BE2C (cell line): ENCODE data around the gene RPS3.

Experiments
- DNase-seq: peaks from one replicate; pipeline ENCODE4 v3.0.0-alpha.2; 2020
- H3K27me3 ChIP-seq: fragments of 250-450 bp; sonication (Bioruptor Pico); 2 replicates; pipeline ENCODE4 v1.5.1; 2020; ENCODE audit warnings: mild to moderate bottlenecking
- H3K36me3 ChIP-seq: fragments of 250-450 bp; sonication (Bioruptor Pico); 2 replicates; pipeline ENCODE4 v1.5.1; 2020; ENCODE audit warnings: mild to moderate bottlenecking
- H3K4me1 ChIP-seq: fragments of 250-450 bp; sonication (Bioruptor Pico); 2 replicates; pipeline ENCODE4 v1.5.1; 2020
- H3K4me3 ChIP-seq: 2 replicates; pipeline ENCODE4 v1.5.1; 2011; ENCODE audit warnings: low read depth, low read length
- H3K9me3 ChIP-seq: fragments of 250-450 bp; sonication (Bioruptor Pico); 2 replicates; pipeline ENCODE4 v1.5.1; 2020
- CTCF ChIP-seq: IDR thresholded peaks from 2 replicates; pipeline ENCODE4 v1.5.1; 2012; ENCODE audit warnings: mild to moderate bottlenecking, low read depth, low read length

Gene RPS3

DNA sequence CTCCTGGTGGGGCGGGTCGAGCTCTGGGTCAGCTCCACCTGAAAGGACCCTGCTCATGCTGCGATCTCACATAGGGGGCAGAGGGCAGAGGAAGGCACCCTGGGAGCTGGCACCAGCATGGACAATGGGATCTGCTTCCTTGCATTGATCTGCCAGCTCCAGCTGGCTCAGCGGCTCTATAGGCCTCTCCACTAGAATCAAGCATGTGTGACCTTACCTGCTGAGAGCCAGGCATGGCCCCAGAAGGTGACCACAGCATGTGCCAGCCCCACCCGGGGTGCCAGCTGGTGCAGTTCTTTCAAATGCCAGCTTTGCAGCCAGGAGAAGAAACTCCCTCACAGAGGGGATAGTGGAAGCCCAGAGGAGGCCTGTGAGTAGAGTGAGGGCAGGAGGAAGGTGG is 55.7 kb downstream of the RPS3 start:
- no peak for TF ChIP-seq CTCF
- no peak overlapping the region for H3K4me3 ChIP-seq
- DNase-seq = no peak

More for the DNA sequence above, 55.7 kb downstream of the RPS3 start:
- Histone ChIP-seq H3K9me3 (no peaks in the 10 kb centered on the region), H3K27me3 (no peaks in the 10 kb centered on the region), H3K4me1 (no peaks in the 10 kb centered on the region), H3K36me3 (no peaks in the 10 kb centered on the region)
